ENCODE measurements around the gene TSPAN19. TPM values are rescaled to one million over a fixed set of nuclear protein-coding genes. Genes with fewer than 3 reads are reported as not detected.

The TSPAN19 gene
- total RNA-seq, 1 experiment from 2014 or later, result 0.32 TPM

- Histone ChIP-seq H3K27me3 (ENCODE audit: insufficient read depth, low read length) (no peaks in the 10 kb centered on the region), H3K36me3 (ENCODE audit: control insufficient read depth in 1 of 2, insufficient read depth in 2 of 2, low read length in 2 of 2) (no peaks in the 10 kb centered on the region), H2AFZ (ENCODE audit: low read depth, low read length, poor library complexity, severe bottlenecking) (no peak overlapping the region), H3K4me1 (ENCODE audit: control insufficient read depth in 1 of 2, insufficient read depth in 2 of 2, low read length in 2 of 2) (no peaks in the 10 kb centered on the region), H3K9me3 (ENCODE audit: control insufficient read depth in 1 of 2, insufficient read depth in 1 of 2, low read depth in 1 of 2, low read length in 2 of 2) (no peaks in the 10 kb centered on the region), H4K20me1 (ENCODE audit: insufficient read depth) (no peaks in the 10 kb centered on the region; the same call in 1 of the 2 replicates), H3K9ac (ENCODE audit: low read length) (no peak overlapping the region), H3K27ac (ENCODE audit: low read depth, low read length) (no peak overlapping the region), H3K4me3 (replicated peaks in 1 of 2; ENCODE audit: low read depth in 1 of 2, low read length in 2 of 2) (no peak overlapping the region), H3K9me2 (ENCODE audit: insufficient read depth) (no peaks in the 10 kb centered on the region), H3K79me2 (ENCODE audit: insufficient read depth, low read length) (no peaks in the 10 kb centered on the region), H3K4me2 (ENCODE audit: low read length) (no peak overlapping the region)
- BruUV-seq (replicated peaks), result no TSS peak
- ATAC-seq, result no peak
- DNase-seq (ENCODE audit: low read depth, low spot score), result no peak
- TF ChIP-seq CEBPB (IDR thresholded peaks at IDR 0.05; ENCODE audit: low read depth), result no peak
- TF ChIP-seq SRF (IDR thresholded peaks at IDR 0.05; ENCODE audit: low read depth), result no peak
- no peak for TF ChIP-seq POLR2AphosphoS5 (IDR thresholded peaks at IDR 0.05; ENCODE audit: low read depth, low read length)
- no peak for TF ChIP-seq JUND (IDR thresholded peaks at IDR 0.05)
- no peak for TF ChIP-seq CBX3 (IDR thresholded peaks at IDR 0.05; ENCODE audit: low read depth)
- TF ChIP-seq SIN3A (IDR thresholded peaks at IDR 0.05; ENCODE audit: low read depth), result no peak
- TF ChIP-seq MAX (IDR thresholded peaks at IDR 0.05), result no peak
- RAD21 ChIA-PET (ENCODE audit: low non-redundant PET in 1 of 2, low total read pairs in 2 of 2, uncharacterized antibody in 2 of 2, unreplicated experiment in 2 of 2), result no interaction called here
- intact Hi-C loops (cut with micrococcal nuclease), result no loop called here
- CTCF ChIA-PET, result interaction anchor here (1.2 kb wide), 1 partner anchor 12 kb away, joined by 4 read pairs; no protein-coding TSS in a partner anchor
- POLR2A ChIA-PET, result no interaction called here
These were observed 29.9 kb upstream of the TSPAN19 start for GRCh38 chr12:85065837-85066482.

- no peaks in the 10 kb centered on the region for H4K20me1 ChIP-seq (ENCODE audit: insufficient read depth)
- no peak overlapping the region for H3K4me2 ChIP-seq (ENCODE audit: low read length)
- no peaks in the 10 kb centered on the region for H3K9me2 ChIP-seq (ENCODE audit: insufficient read depth)
- TF ChIP-seq ZNF274 (IDR thresholded peaks at IDR 0.05; ENCODE audit: low read depth, low read length), result no peak
- TF ChIP-seq SP1 (IDR thresholded peaks at IDR 0.05; ENCODE audit: low read depth), result no peak
- TF ChIP-seq MAX (IDR thresholded peaks at IDR 0.05), result no peak
- no peak for TF ChIP-seq POLR2A (IDR thresholded peaks at IDR 0.05; ENCODE audit: borderline replicate concordance, extremely low read depth, insufficient read depth, insufficient read length)
- no peak for TF ChIP-seq POLR2AphosphoS5 (IDR thresholded peaks at IDR 0.05; ENCODE audit: low read depth, low read length)
- no peak for TF ChIP-seq JUND (IDR thresholded peaks at IDR 0.05)
- no peak for TF ChIP-seq YY1 (IDR thresholded peaks at IDR 0.05; ENCODE audit: extremely low read depth, insufficient replicate concordance, low read depth, low read length)
- TF ChIP-seq EZH2phosphoT487 (IDR thresholded peaks at IDR 0.05; ENCODE audit: borderline replicate concordance), result no peak
- no peak for TF ChIP-seq ZFX (IDR thresholded peaks at IDR 0.05)
- no peak for TF ChIP-seq CBX3 (IDR thresholded peaks at IDR 0.05; ENCODE audit: low read depth)
- no peak for TF ChIP-seq EZH2 (IDR thresholded peaks at IDR 0.05)
- TF ChIP-seq, protein P1, sequence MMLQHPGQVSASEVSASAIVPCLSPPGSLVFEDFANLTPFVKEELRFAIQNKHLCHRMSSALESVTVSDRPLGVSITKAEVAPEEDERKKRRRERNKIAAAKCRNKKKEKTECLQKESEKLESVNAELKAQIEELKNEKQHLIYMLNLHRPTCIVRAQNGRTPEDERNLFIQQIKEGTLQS (IDR thresholded peaks at IDR 0.05), result no peak
- no peak overlapping the region for H3K27ac ChIP-seq (ENCODE audit: low read depth, low read length)
- no peak for ATAC-seq
- RAD21 ChIA-PET (ENCODE audit: low non-redundant PET in 1 of 2, low total read pairs in 2 of 2, uncharacterized antibody in 2 of 2, unreplicated experiment in 2 of 2), result no interaction called here
- CTCF ChIA-PET, result no interaction called here
- H2AFZ ChIP-seq (ENCODE audit: low read depth, low read length, poor library complexity, severe bottlenecking), result no peak overlapping the region
- H3K9me3 ChIP-seq (ENCODE audit: control insufficient read depth in 1 of 2, insufficient read depth in 1 of 2, low read depth in 1 of 2, low read length in 2 of 2), result no peaks in the 10 kb centered on the region
- BruUV-seq (replicated peaks), result no TSS peak
- no peaks in the 10 kb centered on the region for H3K4me1 ChIP-seq (ENCODE audit: control insufficient read depth in 1 of 2, insufficient read depth in 2 of 2, low read length in 2 of 2)
- no peaks in the 10 kb centered on the region for H3K79me2 ChIP-seq (ENCODE audit: insufficient read depth, low read length)
- no peak overlapping the region for H3K9ac ChIP-seq (ENCODE audit: low read length)
- intact Hi-C loops (cut with micrococcal nuclease), result no loop called here
- no peak overlapping the region for H3K4me3 ChIP-seq (replicated peaks in 1 of 2; ENCODE audit: low read depth in 1 of 2, low read length in 2 of 2)
- no peaks in the 10 kb centered on the region for H3K27me3 ChIP-seq (ENCODE audit: insufficient read depth, low read length)
- no peak for DNase-seq (ENCODE audit: low read depth, low spot score)
- POLR2A ChIA-PET, result no interaction called here
- no peaks in the 10 kb centered on the region for H3K36me3 ChIP-seq (ENCODE audit: control insufficient read depth in 1 of 2, insufficient read depth in 2 of 2, low read length in 2 of 2)
These were observed 24.8 kb upstream of the TSPAN19 start for GRCh38 chr12:85060916-85061315.
